ENCODE measurements around the gene CALR. TPM values are rescaled to one million over a fixed set of nuclear protein-coding genes. Genes with fewer than 3 reads are reported as not detected.
A peak's percentile ranks its signal among the peaks of the same experiment; 100 is the strongest.

The CALR gene
- total and polyA plus RNA-seq, 9 of the 15 experiments (the other 6 are each of a cell fraction or from before 2014, with no cell fraction given): 126 to 811 (median 642) TPM

DNA sequence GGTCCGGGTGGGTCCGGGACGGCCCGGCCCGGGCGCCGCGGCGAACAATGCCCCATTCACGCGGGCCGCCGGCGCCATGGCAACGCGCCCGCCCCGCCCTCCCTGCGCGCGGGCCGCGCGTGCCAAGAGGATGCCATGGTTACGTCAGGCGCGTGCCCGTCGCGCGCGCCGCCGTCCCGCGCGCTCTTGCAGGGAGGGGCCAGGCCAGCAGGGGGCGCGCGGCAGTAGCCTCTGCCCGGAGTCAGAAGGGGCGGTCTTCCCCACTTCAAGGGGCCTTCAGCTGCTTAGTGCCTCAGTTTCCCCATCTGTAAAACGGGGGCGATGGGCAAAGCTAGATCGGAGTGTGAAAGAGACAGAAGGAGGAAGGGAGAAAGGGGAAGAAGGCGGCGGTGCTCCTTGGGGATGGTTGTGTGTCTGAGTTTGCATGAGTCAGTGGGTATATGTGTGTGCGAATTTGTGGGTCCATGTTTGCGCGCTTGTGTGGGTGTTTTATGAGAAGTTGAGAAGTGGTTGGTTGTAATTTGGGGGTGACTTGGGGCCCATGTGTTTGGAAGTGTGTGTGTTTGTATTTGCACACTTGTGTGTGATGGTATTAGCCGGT is 45.2 kb downstream of the CALR start (continued):
- TF ChIP-seq DNMT1 (IDR thresholded peaks at IDR 0.05): no peak
- TF ChIP-seq FUS (optimal IDR thresholded peaks at IDR 0.05; ENCODE audit: low read depth, low read length): no peak
- TF ChIP-seq THRAP3 (IDR thresholded peaks at IDR 0.05; ENCODE audit: borderline replicate concordance): peak; percentile 77; the same call in 1 of the 2 replicates
- peak; percentile 84 for TF ChIP-seq CXXC5 (CRISPR knock-in tag; IDR thresholded peaks at IDR 0.05)
- TF ChIP-seq, protein P1, sequence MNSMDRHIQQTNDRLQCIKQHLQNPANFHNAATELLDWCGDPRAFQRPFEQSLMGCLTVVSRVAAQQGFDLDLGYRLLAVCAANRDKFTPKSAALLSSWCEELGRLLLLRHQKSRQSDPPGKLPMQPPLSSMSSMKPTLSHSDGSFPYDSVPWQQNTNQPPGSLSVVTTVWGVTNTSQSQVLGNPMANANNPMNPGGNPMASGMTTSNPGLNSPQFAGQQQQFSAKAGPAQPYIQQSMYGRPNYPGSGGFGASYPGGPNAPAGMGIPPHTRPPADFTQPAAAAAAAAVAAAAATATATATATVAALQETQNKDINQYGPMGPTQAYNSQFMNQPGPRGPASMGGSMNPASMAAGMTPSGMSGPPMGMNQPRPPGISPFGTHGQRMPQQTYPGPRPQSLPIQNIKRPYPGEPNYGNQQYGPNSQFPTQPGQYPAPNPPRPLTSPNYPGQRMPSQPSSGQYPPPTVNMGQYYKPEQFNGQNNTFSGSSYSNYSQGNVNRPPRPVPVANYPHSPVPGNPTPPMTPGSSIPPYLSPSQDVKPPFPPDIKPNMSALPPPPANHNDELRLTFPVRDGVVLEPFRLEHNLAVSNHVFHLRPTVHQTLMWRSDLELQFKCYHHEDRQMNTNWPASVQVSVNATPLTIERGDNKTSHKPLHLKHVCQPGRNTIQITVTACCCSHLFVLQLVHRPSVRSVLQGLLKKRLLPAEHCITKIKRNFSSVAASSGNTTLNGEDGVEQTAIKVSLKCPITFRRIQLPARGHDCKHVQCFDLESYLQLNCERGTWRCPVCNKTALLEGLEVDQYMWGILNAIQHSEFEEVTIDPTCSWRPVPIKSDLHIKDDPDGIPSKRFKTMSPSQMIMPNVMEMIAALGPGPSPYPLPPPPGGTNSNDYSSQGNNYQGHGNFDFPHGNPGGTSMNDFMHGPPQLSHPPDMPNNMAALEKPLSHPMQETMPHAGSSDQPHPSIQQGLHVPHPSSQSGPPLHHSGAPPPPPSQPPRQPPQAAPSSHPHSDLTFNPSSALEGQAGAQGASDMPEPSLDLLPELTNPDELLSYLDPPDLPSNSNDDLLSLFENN (IDR thresholded peaks at IDR 0.05; ENCODE audit: low read depth in 2 of 2, low read length in 2 of 2): 0 out of 4 replicates have a peak, but pooled peaks of 1 of the 2 experiments have one; percentile 14
- TF ChIP-seq, protein P2, sequence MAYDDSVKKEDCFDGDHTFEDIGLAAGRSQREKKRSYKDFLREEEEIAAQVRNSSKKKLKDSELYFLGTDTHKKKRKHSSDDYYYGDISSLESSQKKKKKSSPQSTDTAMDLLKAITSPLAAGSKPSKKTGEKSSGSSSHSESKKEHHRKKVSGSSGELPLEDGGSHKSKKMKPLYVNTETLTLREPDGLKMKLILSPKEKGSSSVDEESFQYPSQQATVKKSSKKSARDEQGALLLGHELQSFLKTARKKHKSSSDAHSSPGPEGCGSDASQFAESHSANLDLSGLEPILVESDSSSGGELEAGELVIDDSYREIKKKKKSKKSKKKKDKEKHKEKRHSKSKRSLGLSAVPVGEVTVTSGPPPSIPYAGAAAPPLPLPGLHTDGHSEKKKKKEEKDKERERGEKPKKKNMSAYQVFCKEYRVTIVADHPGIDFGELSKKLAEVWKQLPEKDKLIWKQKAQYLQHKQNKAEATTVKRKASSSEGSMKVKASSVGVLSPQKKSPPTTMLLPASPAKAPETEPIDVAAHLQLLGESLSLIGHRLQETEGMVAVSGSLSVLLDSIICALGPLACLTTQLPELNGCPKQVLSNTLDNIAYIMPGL (CRISPR knock-in tag; IDR thresholded peaks at IDR 0.05): peak; percentile 92; the same call in 1 of the 2 replicates
- TF ChIP-seq, protein P3, sequence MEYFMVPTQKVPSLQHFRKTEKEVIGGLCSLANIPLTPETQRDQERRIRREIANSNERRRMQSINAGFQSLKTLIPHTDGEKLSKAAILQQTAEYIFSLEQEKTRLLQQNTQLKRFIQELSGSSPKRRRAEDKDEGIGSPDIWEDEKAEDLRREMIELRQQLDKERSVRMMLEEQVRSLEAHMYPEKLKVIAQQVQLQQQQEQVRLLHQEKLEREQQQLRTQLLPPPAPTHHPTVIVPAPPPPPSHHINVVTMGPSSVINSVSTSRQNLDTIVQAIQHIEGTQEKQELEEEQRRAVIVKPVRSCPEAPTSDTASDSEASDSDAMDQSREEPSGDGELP (CRISPR knock-in tag; IDR thresholded peaks at IDR 0.05; ENCODE audit: borderline replicate concordance): peak; percentile 89
- 0 out of 2 replicates have a peak, but pooled peaks have one; percentile 54 for TF ChIP-seq MTA3 (IDR thresholded peaks at IDR 0.05; ENCODE audit: borderline replicate concordance)
- TF ChIP-seq, protein P4, sequence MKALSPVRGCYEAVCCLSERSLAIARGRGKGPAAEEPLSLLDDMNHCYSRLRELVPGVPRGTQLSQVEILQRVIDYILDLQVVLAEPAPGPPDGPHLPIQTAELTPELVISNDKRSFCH (CRISPR knock-in tag; IDR thresholded peaks at IDR 0.05): no peak
- TF ChIP-seq, protein P4 (tag; IDR thresholded peaks at IDR 0.05): peak; percentile 36; the same call in 1 of the 2 replicates
- TF ChIP-seq SIRT6 (IDR thresholded peaks at IDR 0.05; ENCODE audit: low read depth, low read length): no peak
- TF ChIP-seq GATA2 (CRISPR knock-in tag; IDR thresholded peaks at IDR 0.05): no peak
- peak; percentile 76; the same call in 1 of the 2 replicates for TF ChIP-seq ERF (CRISPR knock-in tag; IDR thresholded peaks at IDR 0.05)
- 0 out of 2 replicates have a peak, but pooled peaks have one; percentile 50 for TF ChIP-seq ZKSCAN8 (CRISPR knock-in tag; IDR thresholded peaks at IDR 0.05)
- TF ChIP-seq NCOA1 (IDR thresholded peaks at IDR 0.05; ENCODE audit: low read depth): no peak
- TF ChIP-seq ZNF253 (CRISPR knock-in tag; conservative IDR thresholded peaks at IDR 0.05): no peak
- peak; percentile 76 for TF ChIP-seq FOXP1 (CRISPR knock-in tag; IDR thresholded peaks at IDR 0.05)
- TF ChIP-seq HCFC1 (IDR thresholded peaks at IDR 0.05; ENCODE audit: low read depth, low read length): peak; percentile 40
- TF ChIP-seq NR1H2 (CRISPR knock-in tag; IDR thresholded peaks at IDR 0.05): no peak
- no peak for TF ChIP-seq ZKSCAN3 (CRISPR knock-in tag; IDR thresholded peaks at IDR 0.05)
- TF ChIP-seq, protein P5, sequence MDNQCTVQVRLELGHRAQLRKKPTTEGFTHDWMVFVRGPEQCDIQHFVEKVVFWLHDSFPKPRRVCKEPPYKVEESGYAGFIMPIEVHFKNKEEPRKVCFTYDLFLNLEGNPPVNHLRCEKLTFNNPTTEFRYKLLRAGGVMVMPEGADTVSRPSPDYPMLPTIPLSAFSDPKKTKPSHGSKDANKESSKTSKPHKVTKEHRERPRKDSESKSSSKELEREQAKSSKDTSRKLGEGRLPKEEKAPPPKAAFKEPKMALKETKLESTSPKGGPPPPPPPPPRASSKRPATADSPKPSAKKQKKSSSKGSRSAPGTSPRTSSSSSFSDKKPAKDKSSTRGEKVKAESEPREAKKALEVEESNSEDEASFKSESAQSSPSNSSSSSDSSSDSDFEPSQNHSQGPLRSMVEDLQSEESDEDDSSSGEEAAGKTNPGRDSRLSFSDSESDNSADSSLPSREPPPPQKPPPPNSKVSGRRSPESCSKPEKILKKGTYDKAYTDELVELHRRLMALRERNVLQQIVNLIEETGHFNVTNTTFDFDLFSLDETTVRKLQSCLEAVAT (IDR thresholded peaks at IDR 0.05): peak in 1 of 2 experiments; percentile 46; a peak in 1 of 4 replicates
